ENCODE measurements around the gene PVALB. TPM values are rescaled to one million over a fixed set of nuclear protein-coding genes. Genes with fewer than 3 reads are reported as not detected.

The PVALB gene
- total and polyA plus RNA-seq, 10 of the 15 experiments (the other 5 are each of a cell fraction or from before 2014, with no cell fraction given), result not detected

DNA sequence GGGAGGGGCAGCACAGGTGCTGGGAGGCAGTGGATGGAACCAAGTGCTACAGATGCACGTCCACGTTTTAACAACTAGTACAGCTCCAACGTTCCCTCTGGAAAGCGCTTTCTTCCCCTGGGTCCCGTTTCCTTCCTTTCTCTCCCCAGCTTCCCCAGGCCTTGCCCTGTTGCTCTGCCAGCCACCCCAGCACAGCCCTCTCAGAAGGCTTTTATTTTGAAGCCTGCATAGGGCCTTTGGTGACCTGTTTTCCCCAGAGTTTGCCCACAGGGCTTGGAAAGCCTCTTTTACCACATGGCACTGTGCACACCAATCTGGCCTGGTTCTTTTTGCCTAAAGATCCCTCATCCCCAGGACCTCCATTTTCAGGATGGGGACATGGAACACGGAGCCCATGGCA is 30.1 kb upstream of the PVALB start:
- in situ Hi-C loops (cut with MboI) (no loop called here), intact Hi-C loops (cut with micrococcal nuclease; ENCODE audit: unreplicated experiment) (no loop called here)
- DNase-seq (ENCODE audit: low read depth, low spot score), result no peak
- Histone ChIP-seq H3K4me1 (ENCODE audit: control insufficient read depth, insufficient read depth, low read length) (no peaks in the 10 kb centered on the region), H3K9me3 (replicated peaks; ENCODE audit: control insufficient read depth, insufficient read depth, low read length) (no peaks in the 10 kb centered on the region; the same call in 2 of the 3 replicates), H3K9ac (ENCODE audit: control insufficient read depth, insufficient read depth, low read length) (no peak overlapping the region), H3K4me2 (ENCODE audit: control insufficient read depth, insufficient read depth) (no peak overlapping the region), H3K27ac (ENCODE audit: control insufficient read depth, insufficient read depth) (no peak overlapping the region), H3K4me3 (no peak overlapping the region), H3K36me3 (ENCODE audit: control insufficient read depth in 2 of 2, insufficient read depth in 2 of 2, low read length in 1 of 2) (no peaks in the 10 kb centered on the region), H2AFZ (ENCODE audit: control insufficient read depth, low read depth, low read length) (no peak overlapping the region), H3K79me2 (ENCODE audit: control insufficient read depth, insufficient read depth, low read length) (no peaks in the 10 kb centered on the region), H4K20me1 (ENCODE audit: control insufficient read depth, insufficient read depth) (no peaks in the 10 kb centered on the region), H3K27me3 (replicated peaks in 1 of 2; ENCODE audit: control insufficient read depth in 2 of 2, insufficient read depth in 2 of 2, low read length in 1 of 2) (peaks cover 1 to 3% of the 10 kb centered on the region in 2 experiments; a peak in 3 of 4 replicates)
- no peak for ATAC-seq
- no peak for FAIRE-seq
- no peak for TF ChIP-seq HCFC1 (IDR thresholded peaks at IDR 0.05; ENCODE audit: low read length)
- TF ChIP-seq, protein P1, sequence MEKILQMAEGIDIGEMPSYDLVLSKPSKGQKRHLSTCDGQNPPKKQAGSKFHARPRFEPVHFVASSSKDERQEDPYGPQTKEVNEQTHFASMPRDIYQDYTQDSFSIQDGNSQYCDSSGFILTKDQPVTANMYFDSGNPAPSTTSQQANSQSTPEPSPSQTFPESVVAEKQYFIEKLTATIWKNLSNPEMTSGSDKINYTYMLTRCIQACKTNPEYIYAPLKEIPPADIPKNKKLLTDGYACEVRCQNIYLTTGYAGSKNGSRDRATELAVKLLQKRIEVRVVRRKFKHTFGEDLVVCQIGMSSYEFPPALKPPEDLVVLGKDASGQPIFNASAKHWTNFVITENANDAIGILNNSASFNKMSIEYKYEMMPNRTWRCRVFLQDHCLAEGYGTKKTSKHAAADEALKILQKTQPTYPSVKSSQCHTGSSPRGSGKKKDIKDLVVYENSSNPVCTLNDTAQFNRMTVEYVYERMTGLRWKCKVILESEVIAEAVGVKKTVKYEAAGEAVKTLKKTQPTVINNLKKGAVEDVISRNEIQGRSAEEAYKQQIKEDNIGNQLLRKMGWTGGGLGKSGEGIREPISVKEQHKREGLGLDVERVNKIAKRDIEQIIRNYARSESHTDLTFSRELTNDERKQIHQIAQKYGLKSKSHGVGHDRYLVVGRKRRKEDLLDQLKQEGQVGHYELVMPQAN (conservative IDR thresholded peaks at IDR 0.05), result no peak
- no peak for TF ChIP-seq CBX3 (IDR thresholded peaks at IDR 0.05; ENCODE audit: borderline replicate concordance, low read depth)
- TF ChIP-seq, protein P2, sequence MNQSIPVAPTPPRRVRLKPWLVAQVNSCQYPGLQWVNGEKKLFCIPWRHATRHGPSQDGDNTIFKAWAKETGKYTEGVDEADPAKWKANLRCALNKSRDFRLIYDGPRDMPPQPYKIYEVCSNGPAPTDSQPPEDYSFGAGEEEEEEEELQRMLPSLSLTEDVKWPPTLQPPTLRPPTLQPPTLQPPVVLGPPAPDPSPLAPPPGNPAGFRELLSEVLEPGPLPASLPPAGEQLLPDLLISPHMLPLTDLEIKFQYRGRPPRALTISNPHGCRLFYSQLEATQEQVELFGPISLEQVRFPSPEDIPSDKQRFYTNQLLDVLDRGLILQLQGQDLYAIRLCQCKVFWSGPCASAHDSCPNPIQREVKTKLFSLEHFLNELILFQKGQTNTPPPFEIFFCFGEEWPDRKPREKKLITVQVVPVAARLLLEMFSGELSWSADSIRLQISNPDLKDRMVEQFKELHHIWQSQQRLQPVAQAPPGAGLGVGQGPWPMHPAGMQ (IDR thresholded peaks at IDR 0.05; ENCODE audit: borderline replicate concordance), result no peak
- no peak for TF ChIP-seq NR2C1 (IDR thresholded peaks at IDR 0.05)
- POLR2A ChIA-PET, result no interaction called here
- 19% methylated on average over 4 of the region's 6 CpGs for WGBS (ENCODE audit: insufficient coverage, insufficient replicate concordance, low lambda C conversion rate, missing lambda C conversion rate)
- RAD21 ChIA-PET (ENCODE audit: unreplicated experiment), result no interaction called here
- SMC1A ChIA-PET (ENCODE audit: uncharacterized antibody, unreplicated experiment), result no interaction called here
- no TSS peak for BruUV-seq (replicated peaks)
- CTCF ChIA-PET, result interaction anchor here (1.5 kb wide), 1 partner anchor 9 kb away, joined by 9 read pairs; no protein-coding TSS in a partner anchor

All from GM12878 (cell line).